Colonic mucosa (tissue), 4 donors: Measurements from ENCODE around the gene FGFR2. TPM values are rescaled to one million over a fixed set of nuclear protein-coding genes. Genes with fewer than 3 reads are reported as not detected.

Source experiments
- DNase-seq: peaks from one replicate; pipeline ENCODE4 v3.0.0-alpha.2; 2020
- H3K27ac ChIP-seq: fragments of 200-600 bp; one replicate; pipeline ENCODE4 v1.8.0; 2021
- H3K27me3 ChIP-seq: fragments of 200-600 bp; one replicate; pipeline ENCODE4 v1.8.0; 2021
- H3K36me3 ChIP-seq: fragments of 200-600 bp; one replicate; pipeline ENCODE4 v1.8.0; 2021
- H3K4me1 ChIP-seq: fragments of 200-600 bp; one replicate; pipeline ENCODE4 v1.8.0; 2021; ENCODE audit warnings: mild to moderate bottlenecking
- H3K4me3 ChIP-seq: fragments of 200-600 bp; one replicate; pipeline ENCODE4 v1.8.0; 2021
- H3K9ac ChIP-seq, 2 donors: one replicate each; pipeline ENCODE4 v1.7.0; 2013; ENCODE audit warnings: control low read depth in 2 of 2, low read depth in 2 of 2, low read length in 2 of 2
- H3K9me3 ChIP-seq: fragments of 200-600 bp; one replicate; pipeline ENCODE4 v1.8.0; 2021
- intact Hi-C: fragments of 100-400 bp; cut with DNase I; formaldehyde crosslinking; loops from one replicate; pipeline ENCODE4 v1.14.1; 2022
- total RNA-seq, 2 donors: library from RNA; stranded (reverse); fragmentation: NEBNext Ultra II Directional in 1 of 2; extraction: Animal tissue kit (Norgen Biotek cat#: 25700) in 1 of 2; gene quantifications; one replicate each; pipeline ENCODE4 v1.2.1, GENCODE V29; 2021
- TF ChIP-seq, protein P1 (sequence below): fragments of 200-600 bp; IDR thresholded peaks from one replicate; pipeline ENCODE4 v1.8.0; 2022; ENCODE audit warnings: antibody characterized with exemption, mild to moderate bottlenecking
- donor health status: healthy.
- donor health status: DM: no; HTN: no; CAD: no.
- donor health status: DM: no; HTN: no; CAD: no.

FGFR2 gene
- total RNA-seq, 2 donors from 2014 or later = 25.6 to 40.9 TPM

GRCh38 chr10:121639416-121639815 lies 41.2 kb upstream of the FGFR2 start:
- TF ChIP-seq, protein P1, sequence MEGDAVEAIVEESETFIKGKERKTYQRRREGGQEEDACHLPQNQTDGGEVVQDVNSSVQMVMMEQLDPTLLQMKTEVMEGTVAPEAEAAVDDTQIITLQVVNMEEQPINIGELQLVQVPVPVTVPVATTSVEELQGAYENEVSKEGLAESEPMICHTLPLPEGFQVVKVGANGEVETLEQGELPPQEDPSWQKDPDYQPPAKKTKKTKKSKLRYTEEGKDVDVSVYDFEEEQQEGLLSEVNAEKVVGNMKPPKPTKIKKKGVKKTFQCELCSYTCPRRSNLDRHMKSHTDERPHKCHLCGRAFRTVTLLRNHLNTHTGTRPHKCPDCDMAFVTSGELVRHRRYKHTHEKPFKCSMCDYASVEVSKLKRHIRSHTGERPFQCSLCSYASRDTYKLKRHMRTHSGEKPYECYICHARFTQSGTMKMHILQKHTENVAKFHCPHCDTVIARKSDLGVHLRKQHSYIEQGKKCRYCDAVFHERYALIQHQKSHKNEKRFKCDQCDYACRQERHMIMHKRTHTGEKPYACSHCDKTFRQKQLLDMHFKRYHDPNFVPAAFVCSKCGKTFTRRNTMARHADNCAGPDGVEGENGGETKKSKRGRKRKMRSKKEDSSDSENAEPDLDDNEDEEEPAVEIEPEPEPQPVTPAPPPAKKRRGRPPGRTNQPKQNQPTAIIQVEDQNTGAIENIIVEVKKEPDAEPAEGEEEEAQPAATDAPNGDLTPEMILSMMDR = no peak
- DNase-seq = no peak
- Histone ChIP-seq H3K9me3 (no peaks in the 10 kb centered on the region), H3K27ac (no peak overlapping the region), H3K27me3 (no peaks in the 10 kb centered on the region), H3K4me3 (no peak overlapping the region), H3K36me3 (no peaks in the 10 kb centered on the region), H3K9ac (no peak overlapping the region), H3K4me1 (no peaks in the 10 kb centered on the region)
- intact Hi-C loops = no loop called here

DNA sequence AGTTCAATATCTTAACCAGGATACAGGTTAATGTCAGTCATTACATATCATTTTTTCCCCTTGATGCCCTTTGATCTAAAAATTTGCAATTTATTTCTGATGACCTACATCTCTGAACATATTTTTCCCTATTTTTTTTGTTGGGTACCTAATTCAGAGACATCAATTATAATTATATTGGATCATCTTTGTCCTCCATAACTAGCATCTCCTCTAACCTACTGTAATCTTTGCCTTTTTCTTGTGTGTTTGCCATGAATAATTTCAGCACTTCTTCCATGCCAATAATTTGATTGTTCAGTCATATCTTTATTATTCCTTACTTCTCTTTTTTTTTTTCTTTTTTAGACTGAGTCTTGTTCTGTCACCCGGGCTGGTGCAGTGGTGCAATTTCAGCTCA lies 39.2 kb upstream of the FGFR2 start:
- no peak for DNase-seq
- no peak overlapping the region for H3K4me3 ChIP-seq
- intact Hi-C loops = no loop called here
- TF ChIP-seq, protein P1 = no peak
- H3K27me3 ChIP-seq = no peaks in the 10 kb centered on the region
- H3K9me3 ChIP-seq = no peaks in the 10 kb centered on the region
- H3K9ac ChIP-seq = no peak overlapping the region
- H3K4me1 ChIP-seq = no peaks in the 10 kb centered on the region
- no peak overlapping the region for H3K27ac ChIP-seq
- no peaks in the 10 kb centered on the region for H3K36me3 ChIP-seq

GRCh38 chr10:121633056-121633455 lies 34.8 kb upstream of the FGFR2 start:
- no peak overlapping the region for H3K9ac ChIP-seq
- no peaks in the 10 kb centered on the region for H3K4me1 ChIP-seq
- intact Hi-C loops = no loop called here
- no peaks in the 10 kb centered on the region for H3K36me3 ChIP-seq
- no peak overlapping the region for H3K4me3 ChIP-seq
- TF ChIP-seq, protein P1 = no peak
- no peak for DNase-seq
- no peak overlapping the region for H3K27ac ChIP-seq
- H3K9me3 ChIP-seq = no peaks in the 10 kb centered on the region
- no peaks in the 10 kb centered on the region for H3K27me3 ChIP-seq

DNA sequence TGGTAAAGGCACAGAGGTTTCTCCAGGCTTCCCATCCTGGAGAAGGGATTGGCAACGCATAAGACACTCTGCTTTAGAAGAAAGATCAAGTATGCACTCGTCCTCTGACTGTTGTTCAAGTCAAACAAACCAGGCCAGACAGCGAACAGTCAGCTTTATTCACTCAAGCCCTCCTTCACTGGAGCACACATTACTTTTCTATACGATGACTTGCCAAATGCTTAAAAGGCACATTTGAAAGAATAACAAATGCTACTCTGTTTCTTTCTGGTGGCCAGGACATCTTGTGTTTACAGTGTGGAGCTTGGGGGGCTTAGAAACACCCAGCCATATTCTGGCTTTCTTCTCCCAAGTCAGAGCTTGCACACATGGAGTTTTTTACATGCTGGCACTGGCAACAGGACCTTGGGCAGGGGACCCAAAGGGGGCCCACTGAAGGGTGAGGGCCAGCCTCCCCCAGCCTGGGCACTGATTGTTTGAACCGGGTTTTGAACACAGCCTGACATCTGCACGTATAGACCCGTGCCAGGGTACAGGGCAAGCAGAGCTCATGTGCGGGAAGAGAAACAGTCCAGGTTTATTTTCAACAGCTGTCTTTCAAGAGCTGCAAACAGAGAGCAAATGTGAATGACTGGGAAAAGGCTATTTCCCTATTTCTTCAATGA lies 33.3 kb upstream of the FGFR2 start:
- no peak overlapping the region for H3K4me3 ChIP-seq
- H3K27ac ChIP-seq = no peak overlapping the region
- no peaks in the 10 kb centered on the region for H3K9me3 ChIP-seq
- H3K36me3 ChIP-seq = no peaks in the 10 kb centered on the region
- H3K9ac ChIP-seq = no peak overlapping the region
- no peaks in the 10 kb centered on the region for H3K27me3 ChIP-seq
- H3K4me1 ChIP-seq = no peaks in the 10 kb centered on the region
- DNase-seq = no peak
- TF ChIP-seq, protein P1 = no peak
- intact Hi-C loops = no loop called here

GRCh38 chr10:121628859-121629258 lies 30.6 kb upstream of the FGFR2 start:
- no peaks in the 10 kb centered on the region for H3K4me1 ChIP-seq
- intact Hi-C loops = no loop called here
- H3K4me3 ChIP-seq = no peak overlapping the region
- DNase-seq = no peak
- H3K9me3 ChIP-seq = no peaks in the 10 kb centered on the region
- H3K27ac ChIP-seq = no peak overlapping the region
- H3K36me3 ChIP-seq = no peaks in the 10 kb centered on the region
- H3K9ac ChIP-seq = no peak overlapping the region
- TF ChIP-seq, protein P1 = no peak
- no peaks in the 10 kb centered on the region for H3K27me3 ChIP-seq
